ENCODE results near the gene NKPD1.

DNA sequence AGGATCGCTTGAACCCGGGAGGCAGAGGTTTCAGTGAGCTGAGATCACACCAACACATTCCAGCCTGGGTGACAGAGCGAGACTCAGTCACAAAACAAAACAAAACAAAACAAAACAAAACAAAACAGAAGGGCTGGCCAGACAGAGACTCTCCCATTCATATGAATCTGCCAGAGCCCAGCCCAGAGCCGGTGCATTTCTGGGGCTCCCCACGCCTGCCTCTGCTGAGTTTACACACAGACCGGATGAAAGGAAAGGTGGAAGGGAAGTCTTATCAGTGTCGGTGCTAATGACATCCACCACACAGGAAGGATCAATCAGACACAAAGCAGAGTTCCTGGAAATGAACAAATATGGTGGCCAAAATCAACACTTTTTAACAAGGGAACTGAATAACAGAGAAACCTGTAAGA, 10.4 kb upstream of the NKPD1 start:
- no peak for TF ChIP-seq EP300 (IDR thresholded peaks at IDR 0.05)
- TF ChIP-seq, protein P1, sequence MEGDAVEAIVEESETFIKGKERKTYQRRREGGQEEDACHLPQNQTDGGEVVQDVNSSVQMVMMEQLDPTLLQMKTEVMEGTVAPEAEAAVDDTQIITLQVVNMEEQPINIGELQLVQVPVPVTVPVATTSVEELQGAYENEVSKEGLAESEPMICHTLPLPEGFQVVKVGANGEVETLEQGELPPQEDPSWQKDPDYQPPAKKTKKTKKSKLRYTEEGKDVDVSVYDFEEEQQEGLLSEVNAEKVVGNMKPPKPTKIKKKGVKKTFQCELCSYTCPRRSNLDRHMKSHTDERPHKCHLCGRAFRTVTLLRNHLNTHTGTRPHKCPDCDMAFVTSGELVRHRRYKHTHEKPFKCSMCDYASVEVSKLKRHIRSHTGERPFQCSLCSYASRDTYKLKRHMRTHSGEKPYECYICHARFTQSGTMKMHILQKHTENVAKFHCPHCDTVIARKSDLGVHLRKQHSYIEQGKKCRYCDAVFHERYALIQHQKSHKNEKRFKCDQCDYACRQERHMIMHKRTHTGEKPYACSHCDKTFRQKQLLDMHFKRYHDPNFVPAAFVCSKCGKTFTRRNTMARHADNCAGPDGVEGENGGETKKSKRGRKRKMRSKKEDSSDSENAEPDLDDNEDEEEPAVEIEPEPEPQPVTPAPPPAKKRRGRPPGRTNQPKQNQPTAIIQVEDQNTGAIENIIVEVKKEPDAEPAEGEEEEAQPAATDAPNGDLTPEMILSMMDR (IDR thresholded peaks at IDR 0.05) = no peak
- TF ChIP-seq POLR2A (IDR thresholded peaks at IDR 0.05) = no peak
